Effector memory CD4-positive, alpha-beta T cell (primary cell): ENCODE data around the gene KRT34.
"Not testable (repeated sequence)": the region's sequence is repeated elsewhere in the genome, so short reads cannot be mapped to it uniquely, and the experiment has no call there.

Source experiments
- DNase-seq, 3 donors: peaks; one replicate each; pipeline ENCODE4 v3.0.0-alpha.2; 2020
- H3K27ac ChIP-seq: 2 replicates; pipeline ENCODE4 v1.7.0; 2013; ENCODE audit warnings: mild to moderate bottlenecking, low read length, moderate library complexity; ENCODE audit not compliant: insufficient read depth, poor library complexity, severe bottlenecking
- H3K27me3 ChIP-seq: replicated peaks from 2 replicates; pipeline ENCODE4 v1.7.0; 2013; ENCODE audit warnings: mild to moderate bottlenecking, low read length; ENCODE audit not compliant: insufficient read depth, control insufficient read depth, poor library complexity, severe bottlenecking
- H3K36me3 ChIP-seq: 2 replicates; pipeline ENCODE4 v1.7.0; 2013; ENCODE audit warnings: mild to moderate bottlenecking, low read length, moderate library complexity; ENCODE audit not compliant: control insufficient read depth, insufficient read depth
- H3K4me1 ChIP-seq: 2 replicates; pipeline ENCODE4 v1.7.0; 2013; ENCODE audit warnings: low read length, mild to moderate bottlenecking; ENCODE audit not compliant: control insufficient read depth, insufficient read depth, poor library complexity, severe bottlenecking
- H3K4me3 ChIP-seq: 2 replicates; pipeline ENCODE4 v1.7.0; 2013; ENCODE audit warnings: low read length, low read depth, mild to moderate bottlenecking; ENCODE audit not compliant: insufficient read depth, poor library complexity, severe bottlenecking
- H3K9me3 ChIP-seq: 2 replicates; pipeline ENCODE4 v1.7.0; 2013; ENCODE audit warnings: mild to moderate bottlenecking, low read length, moderate library complexity; ENCODE audit not compliant: control insufficient read depth

Gene KRT34

GRCh38 chr17:41406205-41406604, 24.1 kb upstream of the KRT34 start:
- Histone ChIP-seq H3K27me3 (no peaks in the 10 kb centered on the region), H3K27ac (no peak overlapping the region), H3K4me1 (peaks cover 29% of the 10 kb centered on the region), H3K9me3 (no peaks in the 10 kb centered on the region), H3K4me3 (no peak overlapping the region), H3K36me3 (no peaks in the 10 kb centered on the region)
- no peak for DNase-seq

DNA sequence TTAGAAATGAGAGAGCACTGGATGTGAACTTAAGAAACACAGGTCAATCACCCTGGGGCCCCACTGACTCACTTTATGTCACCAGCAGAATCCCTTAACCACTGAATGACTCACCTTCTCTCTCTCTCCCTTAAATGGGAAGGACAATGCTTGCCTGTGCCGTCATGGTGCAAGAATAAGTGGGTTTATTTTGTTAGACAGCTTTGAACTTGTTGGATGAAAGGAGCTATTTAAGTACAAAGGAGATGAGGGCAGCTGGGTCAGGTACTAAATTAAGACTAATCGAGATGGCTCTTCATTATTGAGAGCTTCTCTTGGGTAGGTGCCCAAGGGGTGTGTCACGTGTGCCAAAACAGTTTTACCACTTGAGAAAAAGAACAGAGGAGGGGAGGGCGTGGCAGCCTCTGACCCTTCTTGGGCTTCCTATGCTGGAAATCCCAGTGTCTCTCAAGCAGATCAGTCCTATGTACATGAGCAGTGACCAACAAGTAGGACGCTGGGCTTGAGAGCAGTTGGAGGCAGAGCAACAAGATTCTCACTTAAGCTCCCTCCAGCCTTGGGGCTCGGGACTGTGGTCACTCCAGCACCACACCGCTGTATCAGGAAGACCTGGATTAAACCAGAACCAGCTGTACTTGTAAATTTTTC, 22.0 kb upstream of the KRT34 start:
- Histone ChIP-seq H3K27me3 (no peaks in the 10 kb centered on the region), H3K27ac (no peak overlapping the region), H3K4me1 (peaks cover 28% of the 10 kb centered on the region), H3K4me3 (no peak overlapping the region), H3K36me3 (no peaks in the 10 kb centered on the region), H3K9me3 (no peaks in the 10 kb centered on the region)
- peak in 1 of 3 donors; percentile 12 for DNase-seq

- no peaks in the 10 kb centered on the region for H3K36me3 ChIP-seq
- H3K4me3 ChIP-seq = no peak overlapping the region
- H3K4me1 ChIP-seq = peaks cover 25% of the 10 kb centered on the region
- no peaks in the 10 kb centered on the region for H3K27me3 ChIP-seq
- H3K27ac ChIP-seq = no peak overlapping the region
- no peaks in the 10 kb centered on the region for H3K9me3 ChIP-seq
- DNase-seq = no peak
Measured at GRCh38 chr17:41403404-41404023, 21.4 kb upstream of the KRT34 start.

GRCh38 chr17:41402161-41402560, 20.1 kb upstream of the KRT34 start:
- no peaks in the 10 kb centered on the region for H3K27me3 ChIP-seq
- H3K9me3 ChIP-seq = no peaks in the 10 kb centered on the region
- no peak overlapping the region for H3K4me3 ChIP-seq
- no peak overlapping the region for H3K27ac ChIP-seq
- no peaks in the 10 kb centered on the region for H3K36me3 ChIP-seq
- DNase-seq = no peak
- peaks cover 25% of the 10 kb centered on the region for H3K4me1 ChIP-seq

- Histone ChIP-seq H3K27me3 (no peaks in the 10 kb centered on the region), H3K9me3 (no peaks in the 10 kb centered on the region), H3K4me3 (no peak within 1 kb of the TSS), H3K36me3 (no peaks in the 10 kb centered on the region), H3K27ac (no peak within 1 kb of the TSS), H3K4me1 (peaks cover 2% of the 10 kb centered on the region)
- no peak for DNase-seq
Measured at GRCh38 chr17:41396996-41397660, 15.0 kb upstream of the KRT34 start, which contains the start of gene KRT31. TSS of gene KRT31 (minus strand) at chr17:41397608. CDS start at chr17:41397539, 69 bp downstream.

DNA sequence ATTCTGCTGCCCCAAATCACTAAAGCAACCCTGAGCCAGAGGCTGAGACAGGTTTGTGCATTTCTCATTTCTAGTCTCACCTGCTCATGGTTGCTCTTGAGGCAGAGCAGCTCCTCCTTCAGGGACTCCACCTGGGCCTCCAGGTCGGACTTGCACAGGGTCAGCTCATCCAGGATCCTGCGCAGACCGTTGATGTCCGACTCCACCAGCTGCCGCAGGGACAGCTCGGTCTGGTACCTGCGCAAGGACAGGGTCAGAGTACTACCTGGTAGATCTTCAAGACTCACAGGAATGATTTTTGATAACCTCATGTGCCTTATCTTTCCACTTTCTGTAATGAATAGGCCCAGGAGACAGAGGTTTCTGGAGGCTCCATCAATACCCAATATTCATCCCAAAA, 14.2 kb upstream of the KRT34 start:
- no peaks in the 10 kb centered on the region for H3K9me3 ChIP-seq
- H3K4me3 ChIP-seq = no peak overlapping the region
- no peaks in the 10 kb centered on the region for H3K27me3 ChIP-seq
- no peak overlapping the region for H3K27ac ChIP-seq
- no peaks in the 10 kb centered on the region for H3K4me1 ChIP-seq
- H3K36me3 ChIP-seq = no peaks in the 10 kb centered on the region
- DNase-seq = no peak

DNA sequence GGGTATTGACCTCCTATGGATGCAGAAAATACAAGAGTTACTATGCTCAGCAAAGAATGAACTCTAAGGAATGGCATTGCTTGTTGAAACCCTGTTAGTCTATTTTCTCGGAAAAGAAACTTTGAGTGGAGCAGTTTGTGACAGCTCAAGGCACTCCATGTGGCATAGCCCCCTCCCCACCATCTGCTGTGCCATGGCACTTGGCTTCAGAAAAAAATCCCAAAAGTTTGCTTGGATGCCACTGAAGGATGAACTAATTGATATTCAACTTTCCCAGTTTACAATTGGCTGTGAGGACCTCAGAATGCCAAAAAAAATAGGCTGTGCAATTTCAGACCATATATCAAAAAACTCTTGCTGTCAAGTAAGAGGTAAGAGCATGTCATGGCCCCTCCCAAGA, 13.5 kb upstream of the KRT34 start:
- DNase-seq = no peak
- Histone ChIP-seq H3K27ac (no peak overlapping the region), H3K36me3 (no peaks in the 10 kb centered on the region), H3K4me1 (no peaks in the 10 kb centered on the region), H3K9me3 (no peaks in the 10 kb centered on the region), H3K4me3 (no peak overlapping the region), H3K27me3 (no peaks in the 10 kb centered on the region)

- H3K9me3 ChIP-seq, H3K4me1 ChIP-seq, H3K27ac ChIP-seq, H3K4me3 ChIP-seq, H3K27me3 ChIP-seq, H3K36me3 ChIP-seq, DNase-seq: not testable (repeated sequence)
Measured at GRCh38 chr17:41395044-41395443, 12.9 kb upstream of the KRT34 start.

DNA sequence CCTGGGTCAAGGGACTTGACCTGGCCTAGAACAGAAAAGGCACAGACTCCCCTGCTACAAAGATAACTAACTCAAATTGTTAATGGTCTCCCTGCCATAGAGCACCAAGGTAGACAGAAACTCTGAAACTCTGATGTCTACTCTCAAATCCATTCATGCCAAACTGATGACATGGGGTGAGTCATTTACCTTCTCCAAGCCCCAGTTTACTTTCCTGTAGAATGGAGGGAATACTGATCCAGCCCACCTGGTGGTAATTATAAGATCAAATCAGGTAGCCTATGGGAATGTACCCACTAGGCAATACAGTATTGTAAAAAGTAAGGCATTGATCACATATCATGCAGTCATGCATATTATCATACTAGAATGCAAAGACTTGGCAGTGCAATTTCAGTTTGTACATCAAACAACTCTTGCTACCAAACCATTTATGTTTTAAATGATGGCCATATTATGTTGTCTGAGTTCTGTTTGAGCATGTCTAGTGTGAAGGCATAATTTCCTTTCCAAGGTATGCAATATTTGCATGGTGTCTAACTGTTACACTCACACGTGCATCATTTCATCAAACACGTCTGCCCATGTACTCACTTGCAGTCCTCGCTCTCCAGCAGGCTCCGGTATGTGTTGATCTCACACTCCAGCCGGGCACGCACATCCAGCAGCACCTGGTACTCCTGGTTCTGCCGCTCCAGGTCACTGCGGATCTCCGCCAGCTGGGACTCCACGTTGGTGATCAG, 12.3 kb upstream of the KRT34 start:
- H3K4me3 ChIP-seq = no peak overlapping the region
- no peak for DNase-seq
- H3K36me3 ChIP-seq = no peaks in the 10 kb centered on the region
- no peaks in the 10 kb centered on the region for H3K9me3 ChIP-seq
- H3K27ac ChIP-seq = no peak overlapping the region
- H3K27me3 ChIP-seq = no peaks in the 10 kb centered on the region
- H3K4me1 ChIP-seq = no peaks in the 10 kb centered on the region

- no peaks in the 10 kb centered on the region for H3K27me3 ChIP-seq
Measured at GRCh38 chr17:41393826-41394225, 11.7 kb upstream of the KRT34 start.

More at GRCh38 chr17:41393826-41394225, 11.7 kb upstream of the KRT34 start:
- Histone ChIP-seq H3K4me3 (no peak overlapping the region), H3K36me3 (no peaks in the 10 kb centered on the region), H3K27ac (no peak overlapping the region), H3K4me1 (no peaks in the 10 kb centered on the region), H3K9me3 (no peaks in the 10 kb centered on the region)
- DNase-seq = no peak
